Tibial nerve (tissue), 3 donors: Measurements from ENCODE around the gene LCN12.

Experiments
- POLR2A ChIP-seq, 2 donors: fragments of 450-650 bp; IDR thresholded peaks; one replicate each; pipeline ENCODE4 v1.6.1; 2017; ENCODE audit warnings: antibody characterized with exemption in 2 of 2, mild to moderate bottlenecking in 2 of 2, moderate library complexity in 2 of 2
- TF ChIP-seq, protein P1 (sequence below), 5 experiments: fragments of 200-600 bp in 3 of 5; fragments of 450-650 bp in 2 of 5; sonication (generic) in 3 of 5; IDR thresholded peaks; one replicate each; pipeline ENCODE4 v1.5.1; 2016 to 2019; ENCODE audit warnings: antibody characterized with exemption in 5 of 5, mild to moderate bottlenecking in 3 of 5, moderate library complexity in 2 of 5

- TF ChIP-seq, protein P1, sequence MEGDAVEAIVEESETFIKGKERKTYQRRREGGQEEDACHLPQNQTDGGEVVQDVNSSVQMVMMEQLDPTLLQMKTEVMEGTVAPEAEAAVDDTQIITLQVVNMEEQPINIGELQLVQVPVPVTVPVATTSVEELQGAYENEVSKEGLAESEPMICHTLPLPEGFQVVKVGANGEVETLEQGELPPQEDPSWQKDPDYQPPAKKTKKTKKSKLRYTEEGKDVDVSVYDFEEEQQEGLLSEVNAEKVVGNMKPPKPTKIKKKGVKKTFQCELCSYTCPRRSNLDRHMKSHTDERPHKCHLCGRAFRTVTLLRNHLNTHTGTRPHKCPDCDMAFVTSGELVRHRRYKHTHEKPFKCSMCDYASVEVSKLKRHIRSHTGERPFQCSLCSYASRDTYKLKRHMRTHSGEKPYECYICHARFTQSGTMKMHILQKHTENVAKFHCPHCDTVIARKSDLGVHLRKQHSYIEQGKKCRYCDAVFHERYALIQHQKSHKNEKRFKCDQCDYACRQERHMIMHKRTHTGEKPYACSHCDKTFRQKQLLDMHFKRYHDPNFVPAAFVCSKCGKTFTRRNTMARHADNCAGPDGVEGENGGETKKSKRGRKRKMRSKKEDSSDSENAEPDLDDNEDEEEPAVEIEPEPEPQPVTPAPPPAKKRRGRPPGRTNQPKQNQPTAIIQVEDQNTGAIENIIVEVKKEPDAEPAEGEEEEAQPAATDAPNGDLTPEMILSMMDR (IDR thresholded peaks at IDR 0.05): no peak
- no peak for TF ChIP-seq POLR2A (IDR thresholded peaks at IDR 0.05)
These were observed 49.0 kb upstream of the LCN12 start for GRCh38 chr9:136903041-136903554.
